Gastrocnemius medialis (tissue), 4 donors: ENCODE results near the gene NPBWR2.

Experiments used
- POLR2A ChIP-seq, 2 donors: fragments of 450-650 bp; IDR thresholded peaks; one replicate each; pipeline ENCODE4 v1.6.1; 2017; ENCODE audit warnings: antibody characterized with exemption in 2 of 2, mild to moderate bottlenecking in 2 of 2, moderate library complexity in 2 of 2
- TF ChIP-seq, protein P1 (sequence below), 5 experiments: fragments of 450-650 bp in 3 of 5; fragments of 200-600 bp in 2 of 5; sonication (generic) in 2 of 5; IDR thresholded peaks in 4 of 5; conservative IDR thresholded peaks in 1 of 5; 1 replicate in 4 of 5; 2 replicates in 1 of 5; pipeline ENCODE4 v1.5.1; 2016 to 2019; ENCODE audit warnings: antibody characterized with exemption in 5 of 5, mild to moderate bottlenecking in 3 of 5, moderate library complexity in 3 of 5

DNA sequence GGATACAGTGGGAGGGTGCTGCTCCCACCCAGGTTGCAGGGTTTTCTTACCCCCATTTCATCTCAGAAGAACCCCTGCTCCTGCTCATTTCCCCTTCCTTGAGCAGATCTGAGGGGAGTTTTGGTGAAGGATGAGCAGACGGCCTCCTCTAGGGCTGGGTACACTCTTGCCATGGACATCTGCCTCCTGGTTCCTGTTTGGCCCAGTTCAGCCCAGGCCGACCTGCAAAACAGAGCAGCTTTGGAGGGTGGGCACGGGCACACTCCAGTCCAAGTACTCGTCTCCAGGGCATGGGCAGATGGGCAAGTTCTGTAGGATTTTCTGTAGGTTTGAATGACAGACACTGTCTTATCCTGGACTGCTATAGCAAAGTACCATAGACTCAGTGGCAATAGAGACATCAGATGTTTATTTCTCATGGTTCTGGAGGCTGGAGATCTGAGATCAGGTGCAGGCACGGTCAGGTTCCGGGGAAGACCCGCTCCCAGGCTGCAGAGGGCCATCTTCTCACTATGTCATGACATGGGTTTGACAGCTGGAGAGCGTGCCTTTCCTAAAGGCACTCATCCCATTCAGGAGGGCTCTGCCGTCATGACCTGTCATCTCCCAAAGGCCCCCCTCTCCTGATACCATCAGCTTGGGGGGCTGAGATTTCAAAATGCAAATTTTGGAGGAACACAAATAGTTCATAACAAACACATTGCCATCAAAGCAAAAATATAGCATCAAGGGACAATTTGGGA lies 6.2 kb downstream of the NPBWR2 start:
- TF ChIP-seq, protein P1, sequence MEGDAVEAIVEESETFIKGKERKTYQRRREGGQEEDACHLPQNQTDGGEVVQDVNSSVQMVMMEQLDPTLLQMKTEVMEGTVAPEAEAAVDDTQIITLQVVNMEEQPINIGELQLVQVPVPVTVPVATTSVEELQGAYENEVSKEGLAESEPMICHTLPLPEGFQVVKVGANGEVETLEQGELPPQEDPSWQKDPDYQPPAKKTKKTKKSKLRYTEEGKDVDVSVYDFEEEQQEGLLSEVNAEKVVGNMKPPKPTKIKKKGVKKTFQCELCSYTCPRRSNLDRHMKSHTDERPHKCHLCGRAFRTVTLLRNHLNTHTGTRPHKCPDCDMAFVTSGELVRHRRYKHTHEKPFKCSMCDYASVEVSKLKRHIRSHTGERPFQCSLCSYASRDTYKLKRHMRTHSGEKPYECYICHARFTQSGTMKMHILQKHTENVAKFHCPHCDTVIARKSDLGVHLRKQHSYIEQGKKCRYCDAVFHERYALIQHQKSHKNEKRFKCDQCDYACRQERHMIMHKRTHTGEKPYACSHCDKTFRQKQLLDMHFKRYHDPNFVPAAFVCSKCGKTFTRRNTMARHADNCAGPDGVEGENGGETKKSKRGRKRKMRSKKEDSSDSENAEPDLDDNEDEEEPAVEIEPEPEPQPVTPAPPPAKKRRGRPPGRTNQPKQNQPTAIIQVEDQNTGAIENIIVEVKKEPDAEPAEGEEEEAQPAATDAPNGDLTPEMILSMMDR (IDR thresholded peaks at IDR 0.05 in 4 of 5, conservative IDR thresholded peaks at IDR 0.05 in 1 of 5), result no peak
- no peak for TF ChIP-seq POLR2A (IDR thresholded peaks at IDR 0.05)
